T-helper 22 cell (primary cell): ENCODE measurements around the gene GIPC2.
"Not testable (repeated sequence)": the region's sequence is repeated elsewhere in the genome, so short reads cannot be mapped to it uniquely, and the experiment has no call there.

Experiments used
- DNase-seq: peaks from one replicate; pipeline ENCODE4 v3.0.0-alpha.2; 2020; ENCODE audit warnings: low read depth

The GIPC2 gene

DNA sequence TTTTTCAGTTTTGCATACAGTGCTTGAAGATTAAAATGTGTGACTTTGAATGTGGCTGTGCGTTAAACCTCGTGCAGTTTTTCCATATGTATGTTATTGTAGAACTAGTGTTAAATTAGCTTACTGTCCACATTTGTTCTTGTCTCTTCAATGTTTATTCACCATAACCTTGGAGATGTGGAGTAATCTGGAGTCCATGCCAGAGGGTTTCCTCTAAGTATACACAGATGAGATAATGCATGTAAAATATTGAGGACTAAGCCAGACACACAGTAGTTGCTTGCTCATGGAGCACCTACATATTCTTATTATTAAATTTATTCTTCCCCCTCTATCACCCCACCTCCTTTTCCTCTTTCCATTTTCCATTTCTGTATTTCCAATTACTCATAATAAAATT lies 7.7 kb upstream of the GIPC2 start:
- DNase-seq, result no peak

DNA sequence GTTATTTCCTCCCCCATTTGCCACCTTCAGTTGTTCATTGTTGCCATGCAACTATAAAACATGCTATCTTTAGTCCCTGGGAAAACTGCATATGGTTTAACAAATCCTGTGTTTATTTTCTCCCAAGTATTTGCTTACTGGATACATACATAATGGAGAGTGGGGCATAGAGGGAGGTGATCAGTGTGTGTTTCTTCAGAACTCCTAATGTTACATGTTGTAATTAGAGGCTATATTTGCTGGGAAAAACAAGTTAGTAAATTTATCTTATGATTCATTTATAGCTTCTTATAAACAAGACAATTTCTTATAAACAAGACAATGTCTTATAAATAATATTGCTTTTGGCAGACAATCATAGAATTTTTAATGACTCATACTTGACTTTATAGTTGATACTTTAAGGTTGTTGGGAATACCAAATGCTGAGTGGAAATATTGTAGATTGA lies 7.3 kb upstream of the GIPC2 start:
- no peak for DNase-seq

DNA sequence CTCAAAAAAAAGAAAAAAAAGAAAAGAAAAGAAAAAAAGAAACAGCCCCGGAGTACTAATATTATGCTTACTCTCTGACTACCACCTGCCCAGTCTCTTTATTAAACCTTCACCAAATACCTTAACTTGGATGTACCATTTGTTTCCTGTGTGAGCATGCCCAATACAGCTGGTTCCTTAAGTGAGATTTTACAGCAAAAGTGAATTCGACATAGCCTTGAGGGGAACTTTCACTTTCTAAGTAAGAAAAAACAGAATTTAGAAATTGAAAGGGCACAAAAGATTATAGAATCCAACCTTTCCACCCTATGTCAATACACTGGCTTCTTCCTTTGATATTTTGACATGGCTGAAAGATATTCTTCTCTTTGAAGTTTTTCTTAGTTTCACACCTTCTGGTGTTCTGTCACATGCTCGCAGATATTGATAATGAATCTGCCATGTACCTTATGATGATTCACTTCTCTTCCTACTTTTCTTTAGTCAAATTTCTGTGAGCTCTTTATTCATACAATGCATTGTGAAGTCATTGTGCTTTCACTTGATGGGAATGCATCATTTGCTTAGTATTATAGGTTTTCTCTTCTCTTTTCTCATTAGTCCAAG lies 5.2 kb upstream of the GIPC2 start:
- DNase-seq, result no peak

DNA sequence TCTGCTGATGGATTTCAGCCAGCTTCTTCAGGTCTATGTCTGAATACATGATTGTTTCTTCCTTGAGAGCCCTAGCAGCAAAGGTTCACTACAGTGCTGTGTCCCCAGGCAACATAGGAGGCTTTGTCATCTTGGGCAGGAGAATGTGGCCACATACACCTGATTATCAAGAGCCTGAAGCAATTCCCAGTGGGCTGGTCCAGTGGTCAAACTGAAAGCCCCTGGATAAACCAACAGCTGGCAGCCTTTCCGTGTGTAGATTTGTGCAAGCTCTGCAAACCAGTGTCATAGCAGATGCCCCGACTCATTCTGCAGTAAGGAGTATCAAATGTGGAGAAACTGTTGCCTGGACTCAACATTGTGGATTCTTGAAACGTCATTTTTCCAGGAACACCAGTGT lies 2.3 kb upstream of the GIPC2 start:
- no peak for DNase-seq

GRCh38 chr1:78044796-78045562 lies 787 bp upstream of the GIPC2 start:
- no peak for DNase-seq

GRCh38 chr1:78045563-78045925 lies 222 bp upstream of the GIPC2 start:
- DNase-seq, result no peak

GRCh38 chr1:78047106-78047505 lies 1.3 kb downstream of the GIPC2 start:
- no peak for DNase-seq

DNA sequence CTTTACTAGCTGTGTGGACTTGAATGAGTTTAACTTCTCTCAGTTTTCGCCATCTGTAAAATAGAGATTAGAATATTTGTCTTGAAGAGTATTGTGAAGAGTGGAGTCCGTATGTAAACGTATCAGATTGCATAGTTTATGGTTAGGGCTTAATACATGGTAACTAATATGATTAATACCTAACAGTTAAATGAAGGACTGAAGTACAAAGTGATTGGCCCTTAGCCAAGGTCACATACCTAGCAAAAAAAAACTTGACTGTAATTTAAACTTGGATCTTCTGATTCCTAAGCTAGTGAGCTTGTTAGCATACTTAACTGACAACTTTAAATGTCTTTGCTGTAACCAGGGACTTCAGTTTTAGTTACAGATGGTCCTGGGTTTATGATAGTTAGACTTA lies 1.9 kb downstream of the GIPC2 start:
- DNase-seq, result no peak

- DNase-seq, result no peak
Observed at GRCh38 chr1:78048446-78048845, 2.7 kb downstream of the GIPC2 start.

GRCh38 chr1:78049396-78049795 lies 3.6 kb downstream of the GIPC2 start:
- DNase-seq, result no peak

DNA sequence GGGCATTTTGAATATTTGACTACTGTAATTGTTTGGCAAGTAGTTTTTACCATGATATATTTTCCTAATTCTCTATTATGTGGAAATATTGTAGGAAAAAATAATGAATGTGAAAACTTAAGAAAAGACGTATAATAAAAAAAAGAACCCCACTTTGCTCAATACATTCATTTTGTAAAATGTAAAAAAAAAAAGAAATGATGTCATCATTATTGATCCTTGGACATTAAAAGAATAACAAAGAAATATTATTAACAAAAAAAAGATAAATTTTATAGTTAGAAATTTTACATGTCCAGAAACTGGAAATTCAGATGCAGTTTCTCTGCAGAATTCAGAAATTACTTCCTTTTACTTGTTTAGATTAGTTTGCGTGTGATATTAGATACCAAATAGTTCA lies 5.2 kb downstream of the GIPC2 start:
- no peak for DNase-seq

DNA sequence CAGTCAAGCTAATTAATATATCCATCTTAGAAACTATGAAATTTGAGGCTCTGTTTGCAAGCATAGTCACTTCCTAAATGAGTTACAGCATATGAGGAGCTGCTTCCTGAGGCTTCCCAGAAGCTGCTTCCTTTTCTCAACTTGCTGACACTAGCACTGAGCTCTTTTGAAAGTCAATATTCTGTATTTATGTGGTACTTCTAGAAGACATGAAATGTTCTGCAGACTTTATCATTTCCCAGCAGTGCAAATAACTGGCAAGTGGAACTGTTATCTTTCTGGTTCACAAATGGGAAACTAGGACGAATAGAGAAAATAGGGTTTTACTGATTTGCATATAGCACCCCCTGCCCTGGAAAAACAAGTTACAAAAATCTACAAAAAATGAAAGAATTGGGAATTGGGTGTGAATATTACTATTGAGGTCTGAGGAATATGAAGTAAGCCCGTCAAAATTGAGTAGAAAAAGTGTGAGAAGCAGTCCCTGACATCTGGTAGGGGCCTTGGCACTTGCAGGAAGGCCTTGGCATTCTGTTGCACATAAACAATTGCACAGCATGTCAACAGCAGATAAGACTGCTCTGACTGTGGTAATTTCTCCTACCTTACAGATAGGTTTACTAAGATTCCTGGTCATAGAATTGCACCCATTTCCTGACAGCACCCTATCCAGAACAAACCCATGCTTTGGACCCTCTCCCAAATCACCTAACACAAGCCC lies 7.1 kb downstream of the GIPC2 start:
- DNase-seq, result no peak

- DNase-seq, result no peak
Observed at GRCh38 chr1:78053498-78053897, 7.7 kb downstream of the GIPC2 start.

DNA sequence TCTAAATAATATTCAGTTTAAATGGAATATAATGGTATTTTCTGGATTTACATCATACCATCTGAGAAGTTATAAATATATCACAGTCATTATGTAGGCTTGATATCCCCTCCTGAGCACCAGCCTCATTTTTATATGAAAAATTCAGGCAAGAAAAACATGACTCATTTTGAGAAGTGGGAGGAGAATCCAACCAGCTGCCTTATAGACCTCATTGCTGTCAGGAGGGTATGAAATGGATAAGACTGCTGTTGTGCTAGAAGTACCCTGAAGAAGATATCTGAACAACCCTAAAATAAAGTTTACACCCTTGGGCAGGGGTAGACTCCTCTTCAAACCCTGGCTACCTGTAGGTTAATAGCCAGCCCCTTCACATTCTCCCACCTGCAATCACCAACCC lies 8.8 kb downstream of the GIPC2 start:
- no peak for DNase-seq

DNA sequence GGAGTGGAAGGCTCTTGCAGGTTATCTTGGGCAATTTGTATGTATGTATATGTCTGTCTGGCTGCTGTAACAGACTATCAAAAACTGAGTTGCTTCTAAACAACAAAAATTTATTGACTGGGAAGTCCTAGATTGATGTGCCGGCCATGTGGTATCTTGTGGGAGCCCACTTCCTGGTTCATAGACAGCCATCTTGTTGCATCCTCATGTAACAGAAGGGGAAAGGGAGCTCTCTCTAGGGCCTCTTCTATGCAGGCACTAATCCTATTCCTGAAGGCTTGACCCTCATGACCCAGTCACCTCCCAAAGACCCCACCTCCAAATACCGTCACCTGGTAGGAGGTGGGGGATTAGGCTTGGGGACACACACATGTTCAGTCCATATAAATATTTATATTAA lies 9.2 kb downstream of the GIPC2 start:
- DNase-seq, result no peak

DNA sequence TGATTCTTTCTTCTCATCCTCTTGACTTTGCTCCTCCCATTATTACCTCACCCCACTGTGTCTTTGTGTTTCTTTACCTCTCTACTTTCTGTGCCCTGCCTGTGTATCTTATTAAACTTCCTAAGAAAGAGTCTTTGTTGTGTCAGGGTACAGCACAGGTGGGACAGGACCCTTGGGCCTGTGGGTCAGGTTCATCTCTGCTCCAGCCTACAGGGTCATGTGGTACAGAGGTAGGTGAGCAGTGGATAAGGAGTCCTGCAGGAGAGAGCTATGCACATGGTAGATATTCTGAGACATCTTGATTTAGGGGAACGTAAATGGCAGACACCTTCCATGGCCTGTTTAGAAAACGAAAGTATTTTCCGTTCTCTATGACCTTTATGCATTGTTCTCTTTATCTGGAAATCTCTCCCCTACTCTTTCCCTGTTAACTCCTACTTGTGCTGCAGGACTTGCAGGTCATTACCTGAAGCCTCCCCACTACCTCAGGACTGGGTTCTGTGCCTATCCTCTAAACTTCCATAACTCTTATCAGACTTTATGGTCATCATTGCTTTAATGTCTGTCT lies 9.9 kb downstream of the GIPC2 start:
- no peak for DNase-seq

- no peak for DNase-seq
Observed at GRCh38 chr1:78058670-78059069, 12.9 kb downstream of the GIPC2 start.

DNA sequence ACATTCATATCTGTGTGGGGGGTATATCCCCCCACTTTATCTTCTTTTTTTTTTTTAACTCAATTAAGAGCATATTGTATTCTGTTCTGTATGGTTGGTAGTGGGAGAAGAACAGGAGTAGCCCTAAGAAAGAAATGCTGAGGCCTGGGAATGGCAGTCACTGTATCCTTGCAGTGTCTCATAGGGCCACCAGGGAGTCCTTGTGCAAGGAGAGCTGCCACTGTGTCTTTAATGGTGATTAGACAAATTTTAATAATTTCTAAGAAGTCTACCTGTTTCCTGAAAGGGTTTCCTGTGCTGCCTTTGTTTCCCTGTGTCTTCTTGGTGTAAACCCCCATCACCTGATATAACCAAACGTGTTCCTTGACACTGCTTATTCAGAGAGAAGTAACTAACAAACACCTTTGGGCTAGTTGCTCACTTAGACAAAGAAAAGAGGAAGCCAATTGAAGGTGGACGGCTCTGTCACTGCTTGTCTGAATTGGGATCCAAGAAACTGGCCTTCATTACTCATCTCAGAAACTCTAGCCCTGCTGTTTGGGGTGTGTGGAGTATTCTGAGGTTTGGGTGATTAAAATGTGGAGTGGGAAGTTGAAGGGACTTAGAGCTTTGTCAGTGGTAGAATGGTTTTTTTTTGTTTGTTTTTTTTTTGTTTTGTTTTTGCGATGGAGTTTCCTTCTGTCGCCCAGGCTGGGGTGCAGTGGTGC lies 15.2 kb downstream of the GIPC2 start:
- no peak for DNase-seq

DNA sequence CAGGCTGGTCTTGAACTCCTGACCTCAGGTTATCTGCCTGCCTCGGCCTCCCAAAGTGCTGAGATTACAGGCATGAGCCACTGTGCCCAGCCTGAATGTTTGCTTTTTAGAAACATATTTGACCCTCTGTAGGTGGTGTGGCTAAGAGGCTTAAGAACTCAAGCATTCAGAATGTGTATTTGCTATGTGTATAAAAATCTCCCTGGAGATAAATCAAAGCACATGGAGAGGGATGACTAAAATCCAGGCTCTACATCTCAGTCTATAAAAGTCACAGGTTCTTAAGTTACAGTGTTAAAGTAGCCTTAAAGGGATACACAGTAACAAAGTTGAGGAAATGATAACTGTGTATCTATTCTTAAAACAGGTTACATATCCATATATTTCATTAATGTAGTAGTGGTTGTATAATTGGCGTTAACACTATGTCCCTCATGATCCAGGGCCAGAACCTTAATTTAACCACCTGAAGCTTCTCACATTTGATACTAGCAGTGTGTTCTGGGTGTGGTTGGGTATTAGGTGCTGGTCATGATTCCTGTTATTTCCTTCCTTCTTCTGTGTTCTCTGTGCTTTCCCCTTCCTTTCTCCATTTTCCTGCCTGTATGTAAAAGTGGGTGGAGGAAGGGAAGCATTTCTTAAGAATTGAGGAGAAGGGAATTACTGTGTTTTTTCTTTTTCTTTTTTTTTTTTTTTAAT lies 16.2 kb downstream of the GIPC2 start:
- no peak for DNase-seq

DNA sequence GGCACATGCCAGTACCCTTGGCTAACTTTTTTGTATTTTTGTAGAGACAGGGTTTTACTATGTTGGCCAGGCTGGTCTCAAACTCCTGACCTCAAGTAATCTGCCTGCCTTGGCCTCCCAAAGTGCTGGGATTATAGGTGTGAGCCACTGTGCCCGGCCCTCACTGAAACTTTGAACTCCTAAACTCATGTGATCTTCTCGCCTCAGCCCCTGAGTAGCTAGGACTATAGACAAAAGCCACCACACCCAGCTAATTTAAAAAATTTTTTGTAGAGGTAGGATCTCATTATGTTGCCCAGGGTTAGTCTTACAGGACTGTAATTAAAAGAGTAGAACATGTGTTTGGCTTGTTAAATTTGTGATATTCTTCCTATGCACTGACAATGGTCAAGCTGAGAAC lies 19.1 kb downstream of the GIPC2 start:
- not testable (repeated sequence) for DNase-seq

GRCh38 chr1:78068681-78069283 lies 23.0 kb downstream of the GIPC2 start:
- DNase-seq, result no peak
